DMS153 (cell line): ENCODE data around the gene TBCD.

Source experiments
- DNase-seq: peaks from one replicate; lab custom pipeline; 2025; lab: John Stamatoyannopoulos, UW

TBCD gene

GRCh38 chr17:82887255-82888164 lies 135.6 kb downstream of the TBCD start:
- DNase-seq, result no peak

GRCh38 chr17:82888583-82889495 lies 137.0 kb downstream of the TBCD start:
- DNase-seq, result no peak

GRCh38 chr17:82889496-82890338 lies 137.9 kb downstream of the TBCD start:
- DNase-seq, result no peak

- DNase-seq, result no peak
Measured at GRCh38 chr17:82890339-82890730, 138.5 kb downstream of the TBCD start.

GRCh38 chr17:82890926-82891678 lies 139.2 kb downstream of the TBCD start:
- DNase-seq, result no peak

- DNase-seq, result no peak
Measured at GRCh38 chr17:82891911-82892310, 140.0 kb downstream of the TBCD start.

GRCh38 chr17:82892899-82893565 lies 141.2 kb downstream of the TBCD start:
- DNase-seq, result no peak

- DNase-seq, result no peak
Measured at GRCh38 chr17:82893779-82894178, 141.9 kb downstream of the TBCD start.

- DNase-seq, result no peak
Measured at GRCh38 chr17:82894389-82894788, 142.5 kb downstream of the TBCD start.

GRCh38 chr17:82895087-82895486 lies 143.2 kb downstream of the TBCD start:
- DNase-seq, result no peak

GRCh38 chr17:82896071-82897000 lies 144.5 kb downstream of the TBCD start:
- no peak for DNase-seq

GRCh38 chr17:82897514-82898249 lies 145.8 kb downstream of the TBCD start:
- no peak for DNase-seq

- DNase-seq, result no peak
Measured at GRCh38 chr17:82898976-82899514, 147.2 kb downstream of the TBCD start.

GRCh38 chr17:82899941-82900340 lies 148.1 kb downstream of the TBCD start:
- DNase-seq, result no peak

- no peak for DNase-seq
Measured at GRCh38 chr17:82900741-82901140, 148.9 kb downstream of the TBCD start.

- DNase-seq, result no peak
Measured at GRCh38 chr17:82901356-82901755, 149.5 kb downstream of the TBCD start.

GRCh38 chr17:82901856-82902255 lies 150.0 kb downstream of the TBCD start:
- DNase-seq, result no peak
